Smooth muscle cell (in vitro differentiated cells): Measurements from ENCODE around the gene FKBP4. TPM values are rescaled to one million over a fixed set of nuclear protein-coding genes. Genes with fewer than 3 reads are reported as not detected.

Source experiments
- DNase-seq: peaks from one replicate; lab custom pipeline; 2025; ENCODE audit not compliant: unreplicated experiment; lab: John Stamatoyannopoulos, UW
- H2AFZ ChIP-seq: fragments of 200-600 bp; sonication (generic); 2 replicates; pipeline ENCODE4 v1.6.0; 2016; ENCODE audit warnings: antibody characterized with exemption, low read depth, mild to moderate bottlenecking
- H3F3A ChIP-seq: fragments of 200-600 bp; sonication (generic); 2 replicates; pipeline ENCODE4 v1.6.0; 2017; ENCODE audit warnings: antibody characterized with exemption, low read depth
- H3K27ac ChIP-seq: fragments of 200-600 bp; sonication (generic); 2 replicates; pipeline ENCODE4 v1.5.1; 2016; ENCODE audit warnings: low read depth, mild to moderate bottlenecking
- H3K27me3 ChIP-seq: fragments of 200-600 bp; sonication (generic); 2 replicates; pipeline ENCODE4 v1.6.1; 2016; ENCODE audit warnings: low read depth, mild to moderate bottlenecking
- H3K36me3 ChIP-seq: fragments of 200-600 bp; sonication (generic); 2 replicates; pipeline ENCODE4 v1.5.1; 2016; ENCODE audit warnings: low read depth
- H3K4me1 ChIP-seq: fragments of 200-600 bp; sonication (generic); 2 replicates; pipeline ENCODE4 v1.5.1; 2016; ENCODE audit warnings: low read depth
- H3K4me2 ChIP-seq: fragments of 200-600 bp; sonication (generic); 2 replicates; pipeline ENCODE4 v1.6.0; 2016; ENCODE audit warnings: mild to moderate bottlenecking
- H3K4me3 ChIP-seq: fragments of 200-600 bp; sonication (generic); 2 replicates; pipeline ENCODE4 v1.5.1; 2016; ENCODE audit warnings: mild to moderate bottlenecking
- H3K79me2 ChIP-seq: fragments of 200-600 bp; sonication (generic); 2 replicates; pipeline ENCODE4 v1.6.0; 2016; ENCODE audit warnings: low read depth, mild to moderate bottlenecking
- H3K9ac ChIP-seq: fragments of 200-600 bp; sonication (generic); 2 replicates; pipeline ENCODE4 v1.6.0; 2016; ENCODE audit warnings: low read depth
- H3K9me3 ChIP-seq: fragments of 200-600 bp; sonication (generic); replicated peaks from 2 replicates; pipeline ENCODE4 v1.5.1; 2016; ENCODE audit warnings: low read depth
- H4K20me1 ChIP-seq: fragments of 200-600 bp; sonication (generic); 2 replicates; pipeline ENCODE4 v1.6.0; 2016; ENCODE audit warnings: low read depth
- WGBS: methylation state at CpG from one replicate; pipeline ENCODE4 v1.1.7; 2016; ENCODE audit warnings: low lambda C conversion rate; 5-methylcytosine and 5-hydroxymethylcytosine counted together
- polyA plus RNA-seq: library from polyadenylated mRNA; unstranded; fragments of >200 nt; fragmentation: Nextera tagmentation; extraction: Ambion mirVana; gene quantifications from 2 replicates; pipeline ENCODE4 v1.2.1, GENCODE V29; 2016
- total RNA-seq: library from RNA; depleted of rRNA; stranded (reverse); fragments of >200 nt; gene quantifications from 2 replicates; pipeline ENCODE4 v1.2.3, GENCODE V29; 2014
- TF ChIP-seq, protein P1 (sequence below): fragments of 200-600 bp; sonication (generic); IDR thresholded peaks from 2 replicates; pipeline ENCODE4 v1.5.1; 2017; ENCODE audit warnings: borderline replicate concordance, mild to moderate bottlenecking, antibody characterized with exemption; ENCODE audit not compliant: insufficient read depth, poor library complexity, severe bottlenecking

Gene FKBP4
- total and polyA plus RNA-seq, 2 experiments from 2014 or later: 19.0 to 32.6 TPM

DNA sequence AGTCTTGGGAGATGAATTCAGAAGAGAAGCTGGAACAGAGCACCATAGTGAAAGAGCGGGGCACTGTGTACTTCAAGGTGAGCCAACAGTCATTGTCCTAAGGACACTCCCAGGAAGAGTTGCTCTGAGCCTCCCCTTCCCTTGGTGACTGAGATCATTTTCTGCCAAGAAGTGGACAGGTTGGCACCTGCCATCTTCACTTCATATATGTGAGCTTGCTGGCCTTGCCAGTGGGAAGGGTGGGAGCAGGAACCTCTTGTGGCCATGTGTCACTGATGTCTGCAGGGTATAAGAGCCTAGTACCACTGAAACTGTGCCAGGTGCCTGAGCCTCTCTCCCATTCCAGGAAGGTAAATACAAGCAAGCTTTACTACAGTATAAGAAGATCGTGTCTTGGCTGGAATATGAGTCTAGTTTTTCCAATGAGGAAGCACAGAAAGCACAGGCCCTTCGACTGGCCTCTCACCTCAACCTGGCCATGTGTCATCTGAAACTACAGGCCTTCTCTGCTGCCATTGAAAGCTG is 5.3 kb downstream of the FKBP4 start:
- Histone ChIP-seq H3K4me1 (peaks cover 12% of the 10 kb centered on the region), H3K27me3 (no peaks in the 10 kb centered on the region), H3K9ac (no peak overlapping the region), H2AFZ (no peak overlapping the region), H4K20me1 (peaks cover 27% of the 10 kb centered on the region), H3K79me2 (peaks cover 24% of the 10 kb centered on the region), H3K36me3 (peaks cover 12% of the 10 kb centered on the region), H3K27ac (no peak overlapping the region), H3K9me3 (no peaks in the 10 kb centered on the region), H3F3A (peaks cover 32% of the 10 kb centered on the region), H3K4me3 (no peak overlapping the region), H3K4me2 (no peak overlapping the region)
- no peak for DNase-seq
- WGBS: 96% methylated on average over 3 of the region's 3 CpGs
- TF ChIP-seq, protein P1, sequence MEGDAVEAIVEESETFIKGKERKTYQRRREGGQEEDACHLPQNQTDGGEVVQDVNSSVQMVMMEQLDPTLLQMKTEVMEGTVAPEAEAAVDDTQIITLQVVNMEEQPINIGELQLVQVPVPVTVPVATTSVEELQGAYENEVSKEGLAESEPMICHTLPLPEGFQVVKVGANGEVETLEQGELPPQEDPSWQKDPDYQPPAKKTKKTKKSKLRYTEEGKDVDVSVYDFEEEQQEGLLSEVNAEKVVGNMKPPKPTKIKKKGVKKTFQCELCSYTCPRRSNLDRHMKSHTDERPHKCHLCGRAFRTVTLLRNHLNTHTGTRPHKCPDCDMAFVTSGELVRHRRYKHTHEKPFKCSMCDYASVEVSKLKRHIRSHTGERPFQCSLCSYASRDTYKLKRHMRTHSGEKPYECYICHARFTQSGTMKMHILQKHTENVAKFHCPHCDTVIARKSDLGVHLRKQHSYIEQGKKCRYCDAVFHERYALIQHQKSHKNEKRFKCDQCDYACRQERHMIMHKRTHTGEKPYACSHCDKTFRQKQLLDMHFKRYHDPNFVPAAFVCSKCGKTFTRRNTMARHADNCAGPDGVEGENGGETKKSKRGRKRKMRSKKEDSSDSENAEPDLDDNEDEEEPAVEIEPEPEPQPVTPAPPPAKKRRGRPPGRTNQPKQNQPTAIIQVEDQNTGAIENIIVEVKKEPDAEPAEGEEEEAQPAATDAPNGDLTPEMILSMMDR: no peak

DNA sequence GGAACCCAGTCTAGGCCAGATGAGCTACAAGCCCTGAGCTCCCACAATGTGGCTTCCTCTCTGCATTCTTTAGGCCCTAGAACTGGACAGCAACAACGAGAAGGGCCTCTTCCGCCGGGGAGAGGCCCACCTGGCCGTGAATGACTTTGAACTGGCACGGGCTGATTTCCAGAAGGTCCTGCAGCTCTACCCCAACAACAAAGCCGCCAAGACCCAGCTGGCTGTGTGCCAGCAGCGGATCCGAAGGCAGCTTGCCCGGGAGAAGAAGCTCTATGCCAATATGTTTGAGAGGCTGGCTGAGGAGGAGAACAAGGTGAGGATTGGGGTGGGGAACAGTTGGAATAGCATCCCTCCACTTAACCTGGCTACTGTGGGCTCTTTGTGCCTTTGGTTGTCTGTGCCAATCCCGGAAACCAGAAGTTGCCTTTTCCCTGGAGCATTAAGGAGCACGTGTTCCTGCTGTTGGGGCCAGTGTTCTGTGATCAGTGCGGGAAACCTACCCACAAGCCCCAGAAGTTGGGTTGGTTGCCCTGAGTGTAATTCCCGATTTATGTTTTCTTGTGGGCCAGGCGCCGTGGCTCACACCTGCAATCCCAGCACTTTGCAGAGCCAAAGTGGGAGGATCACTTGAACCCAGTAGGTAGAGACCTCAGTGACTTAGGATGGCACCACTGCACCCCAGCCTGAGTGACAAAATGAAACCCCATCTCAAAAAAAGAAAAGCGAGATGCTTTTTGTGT is 6.4 kb downstream of the FKBP4 start:
- peaks cover 40% of the 10 kb centered on the region for H3F3A ChIP-seq

DNA sequence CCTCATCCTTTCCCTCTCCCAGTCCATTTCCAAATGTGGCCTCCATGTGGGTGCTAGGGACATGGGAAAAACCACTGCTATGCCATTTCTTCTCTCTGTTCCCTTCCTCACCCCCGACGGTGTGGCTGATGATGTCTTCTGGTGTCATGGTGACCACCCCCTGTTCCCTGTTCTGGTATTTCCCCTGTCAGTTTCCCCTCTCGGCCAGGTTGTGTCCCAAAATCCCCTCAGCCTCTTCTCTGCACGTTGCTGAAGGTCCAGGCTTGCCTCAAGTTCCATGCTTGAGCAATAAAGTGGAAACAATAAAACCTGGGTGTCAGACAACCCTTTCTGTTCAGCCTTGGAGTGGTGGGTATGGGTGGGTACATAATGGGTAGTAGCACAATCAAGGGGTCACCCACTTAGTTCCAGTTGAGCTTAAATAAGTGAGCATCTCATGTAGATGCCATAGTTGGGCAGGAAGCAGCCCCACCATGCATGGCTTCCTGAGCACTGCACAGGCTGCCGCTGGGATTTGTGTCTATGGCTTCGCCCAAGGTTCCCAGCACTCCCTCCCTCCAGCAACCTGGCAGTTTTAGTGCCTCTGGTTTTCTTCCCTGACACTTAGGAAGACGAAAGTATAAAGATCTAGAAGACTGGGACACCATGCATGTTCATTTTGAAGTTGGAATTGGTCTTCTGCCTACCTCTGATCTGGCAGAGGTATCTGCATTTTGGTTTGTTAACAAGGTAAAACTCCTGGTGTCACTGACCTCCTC is 9.0 kb downstream of the FKBP4 start:
- no peak overlapping the region for H2AFZ ChIP-seq
- no peak overlapping the region for H3K9ac ChIP-seq
- 90% methylated on average over 7 of the region's 7 CpGs for WGBS
- H4K20me1 ChIP-seq: peaks cover 8% of the 10 kb centered on the region
- H3K4me2 ChIP-seq: peak overlapping the region; percentile 50
- H3K9me3 ChIP-seq: no peaks in the 10 kb centered on the region
- peaks cover 40% of the 10 kb centered on the region for H3F3A ChIP-seq
- no peak for DNase-seq
- H3K27ac ChIP-seq: peak overlapping the region; percentile 48
- peaks cover 12% of the 10 kb centered on the region for H3K36me3 ChIP-seq
- TF ChIP-seq, protein P1: no peak
- H3K4me1 ChIP-seq: peaks cover 3% of the 10 kb centered on the region
- H3K4me3 ChIP-seq: no peak overlapping the region
- H3K27me3 ChIP-seq: no peaks in the 10 kb centered on the region
- no peaks in the 10 kb centered on the region for H3K79me2 ChIP-seq

More for the DNA sequence above, 6.4 kb downstream of the FKBP4 start:
- Histone ChIP-seq H4K20me1 (peaks cover 27% of the 10 kb centered on the region), H3K9ac (no peak overlapping the region), H3K4me1 (peaks cover 10% of the 10 kb centered on the region), H3K27ac (no peak overlapping the region), H3K9me3 (no peaks in the 10 kb centered on the region), H3K4me2 (no peak overlapping the region), H3K79me2 (peaks cover 18% of the 10 kb centered on the region), H3K27me3 (no peaks in the 10 kb centered on the region), H3K4me3 (no peak overlapping the region), H2AFZ (no peak overlapping the region), H3K36me3 (peaks cover 12% of the 10 kb centered on the region)
- DNase-seq: no peak
- TF ChIP-seq, protein P1: no peak
- whole genome bisulfite sequencing: 96% methylated on average over 16 of the region's 16 CpGs
